Testis (tissue), 2 donors: ENCODE results near the gene VEGFA.

Experiments
- CTCF ChIP-seq, 3 experiments: fragments of 450-650 bp in 2 of 3; fragments of 200-600 bp in 1 of 3; sonication (generic) in 1 of 3; IDR thresholded peaks; one replicate each; pipeline ENCODE4 v1.5.1; 2016 to 2019; ENCODE audit warnings: antibody characterized with exemption in 3 of 3, mild to moderate bottlenecking in 2 of 3, moderate library complexity in 1 of 3
- POLR2A ChIP-seq: fragments of 450-650 bp; IDR thresholded peaks from one replicate; pipeline ENCODE4 v1.6.1; 2017; ENCODE audit warnings: antibody characterized with exemption, mild to moderate bottlenecking, moderate library complexity

GRCh38 chr6:43724914-43725642, 44.9 kb upstream of the VEGFA start:
- no peak for TF ChIP-seq CTCF (IDR thresholded peaks at IDR 0.05)
- no peak for TF ChIP-seq POLR2A
